ENCODE measurements around the gene BID.
A peak's percentile ranks its signal among the peaks of the same experiment; 100 is the strongest.

The BID gene

GRCh38 chr22:17772958-17773605 is 1.2 kb downstream of the BID start:
- no peak for DNase-seq
- H3K27ac ChIP-seq = peak overlapping the region; percentile 95
- H3K4me3 ChIP-seq (ENCODE audit: low read depth, low read length) = peak overlapping the region; percentile 76
- H3K9me3 ChIP-seq (ENCODE audit: severe bottlenecking) = no peaks in the 10 kb centered on the region
- no peaks in the 10 kb centered on the region for H3K27me3 ChIP-seq (ENCODE audit: insufficient read depth, low read depth, severe bottlenecking)
- no peak for TF ChIP-seq CTCF (IDR thresholded peaks at IDR 0.05; ENCODE audit: low read depth, low read length)
- H3K36me3 ChIP-seq = peaks cover 12% of the 10 kb centered on the region

- Histone ChIP-seq H3K4me3 (ENCODE audit: low read depth, low read length) (no peak overlapping the region), H3K27ac (no peak overlapping the region), H3K36me3 (peaks cover 12% of the 10 kb centered on the region), H3K9me3 (ENCODE audit: severe bottlenecking) (no peaks in the 10 kb centered on the region), H3K27me3 (ENCODE audit: insufficient read depth, low read depth, severe bottlenecking) (no peaks in the 10 kb centered on the region)
- no peak for DNase-seq
- no peak for TF ChIP-seq CTCF (IDR thresholded peaks at IDR 0.05; ENCODE audit: low read depth, low read length)
Observed at GRCh38 chr22:17772249-17772957, 1.9 kb downstream of the BID start.

GRCh38 chr22:17770180-17771077 is 3.8 kb downstream of the BID start:
- H3K36me3 ChIP-seq = peaks cover 12% of the 10 kb centered on the region
- H3K4me3 ChIP-seq (ENCODE audit: low read depth, low read length) = no peak overlapping the region
- no peaks in the 10 kb centered on the region for H3K27me3 ChIP-seq (ENCODE audit: insufficient read depth, low read depth, severe bottlenecking)
- no peak for DNase-seq
- H3K27ac ChIP-seq = no peak overlapping the region
- TF ChIP-seq CTCF (IDR thresholded peaks at IDR 0.05; ENCODE audit: low read depth, low read length) = no peak
- no peaks in the 10 kb centered on the region for H3K9me3 ChIP-seq (ENCODE audit: severe bottlenecking)

GRCh38 chr22:17769716-17770082 is 4.6 kb downstream of the BID start:
- no peak overlapping the region for H3K27ac ChIP-seq
- H3K27me3 ChIP-seq (ENCODE audit: insufficient read depth, low read depth, severe bottlenecking) = no peaks in the 10 kb centered on the region
- no peak for DNase-seq
- no peak for TF ChIP-seq CTCF (IDR thresholded peaks at IDR 0.05; ENCODE audit: low read depth, low read length)
- H3K36me3 ChIP-seq = peaks cover 12% of the 10 kb centered on the region
- H3K4me3 ChIP-seq (ENCODE audit: low read depth, low read length) = no peak overlapping the region
- no peaks in the 10 kb centered on the region for H3K9me3 ChIP-seq (ENCODE audit: severe bottlenecking)

GRCh38 chr22:17769013-17769715 is 5.1 kb downstream of the BID start:
- DNase-seq = no peak
- TF ChIP-seq CTCF (IDR thresholded peaks at IDR 0.05; ENCODE audit: low read depth, low read length) = no peak
- no peaks in the 10 kb centered on the region for H3K27me3 ChIP-seq (ENCODE audit: insufficient read depth, low read depth, severe bottlenecking)
- no peak overlapping the region for H3K4me3 ChIP-seq (ENCODE audit: low read depth, low read length)
- peaks cover 12% of the 10 kb centered on the region for H3K36me3 ChIP-seq
- H3K27ac ChIP-seq = no peak overlapping the region
- H3K9me3 ChIP-seq (ENCODE audit: severe bottlenecking) = no peaks in the 10 kb centered on the region
